Panc1 (cell line): ENCODE measurements around the gene NRDC. TPM values are rescaled to one million over a fixed set of nuclear protein-coding genes. Genes with fewer than 3 reads are reported as not detected.

ENCODE experiments used
- ATAC-seq: fragments of 200-7000 bp; cut with Tn5 transposase; 2 replicates; pipeline ENCODE4 v1.9.1; 2020; ENCODE audit warnings: mild to moderate bottlenecking, moderate library complexity
- BruUV-seq: library from RNA; stranded (reverse); fragments of 400-500 nt; replicated peaks from 2 replicates; lab custom pipeline; 2021; lab: Mats Ljungman, UMichigan
- CTCF ChIA-PET: fragments of 300-600 bp; sonication (Branson Sonifier 250); formaldehyde crosslinking; loops from one replicate; lab custom pipeline; 2022; ENCODE audit warnings: antibody characterized with exemption; lab: Charles Lee
- POLR2A ChIA-PET: fragments of 300-600 bp; sonication (Branson Sonifier 250); formaldehyde crosslinking; loops from one replicate; lab custom pipeline; 2022; ENCODE audit warnings: antibody characterized with exemption; lab: Charles Lee
- DNase-seq: peaks from one replicate; pipeline ENCODE4 v3.0.0-alpha.2; 2010; ENCODE audit warnings: low read depth, low spot score
- H3K27ac ChIP-seq: 2 replicates; pipeline ENCODE4 v1.5.1; 2011; ENCODE audit warnings: mild to moderate bottlenecking, low read length, inconsistent platforms
- H3K27me3 ChIP-seq: fragments of 200-500 bp; sonication (Bioruptor generic); 2 replicates; pipeline ENCODE4 v1.6.0; 2014; ENCODE audit warnings: low read length, inconsistent platforms; ENCODE audit not compliant: control insufficient read depth, insufficient read depth
- H3K36me3 ChIP-seq: fragments of 200-500 bp; sonication (Bioruptor generic); 2 replicates; pipeline ENCODE4 v1.5.1; 2014; ENCODE audit warnings: inconsistent platforms, mild to moderate bottlenecking, low read length, moderate library complexity; ENCODE audit not compliant: control insufficient read depth, insufficient read depth
- H3K4me1 ChIP-seq: 2 replicates; pipeline ENCODE4 v1.5.1; 2011; ENCODE audit warnings: inconsistent platforms, mild to moderate bottlenecking, low read length, moderate library complexity; ENCODE audit not compliant: control insufficient read depth, insufficient read depth
- H3K4me3 ChIP-seq, 2 experiments: 2 replicates each; pipeline ENCODE4 v1.5.1; 2011 to 2012; ENCODE audit warnings: low read depth in 2 of 2, low read length in 2 of 2, mild to moderate bottlenecking in 2 of 2, inconsistent platforms in 1 of 2, moderate library complexity in 1 of 2
- H3K9me3 ChIP-seq: fragments of 200-500 bp; sonication (Bioruptor generic); 2 replicates; pipeline ENCODE4 v1.5.1; 2014; ENCODE audit warnings: low read depth, mild to moderate bottlenecking, inconsistent platforms, low read length, moderate library complexity; ENCODE audit not compliant: control insufficient read depth, insufficient read depth
- POLR2AphosphoS5 ChIP-seq: IDR thresholded peaks from 2 replicates; pipeline ENCODE4 v1.6.1; 2012; ENCODE audit warnings: mild to moderate bottlenecking, low read depth, low read length, moderate library complexity
- SIN3A ChIP-seq: IDR thresholded peaks from 2 replicates; pipeline ENCODE4 v1.6.1; 2012; ENCODE audit warnings: low read depth, mild to moderate bottlenecking, low read length, moderate library complexity, borderline replicate concordance; ENCODE audit not compliant: insufficient read depth
- TCF7L2 ChIP-seq: IDR thresholded peaks from 2 replicates; pipeline ENCODE4 v1.6.1; 2011; ENCODE audit warnings: mild to moderate bottlenecking, low read depth, low read length, inconsistent platforms
- in situ Hi-C: cut with HindIII; loops from 2 replicates; pipeline ENCODE4 v1.10.0; 2016; ENCODE audit warnings: low sequenced_read_pairs, low pct_unique_long_range_greater_than_20kb
- intact Hi-C: fragments of 100-400 bp; cut with micrococcal nuclease; formaldehyde crosslinking; loops from one replicate; pipeline ENCODE4 v1.10.0; 2022; ENCODE audit not compliant: unreplicated experiment
- total RNA-seq: library from RNA; stranded (reverse); gene quantifications from one replicate; pipeline ENCODE4 v1.2.1, GENCODE V29; 2021; ENCODE audit not compliant: unreplicated experiment
- TF ChIP-seq, protein P1 (sequence below), 2 experiments: IDR thresholded peaks; 2 replicates each; pipeline ENCODE4 v1.6.1; 2011 to 2012; ENCODE audit warnings: low read depth in 2 of 2, control low read depth in 1 of 2, low read length in 1 of 2, mild to moderate bottlenecking in 1 of 2, moderate library complexity in 1 of 2; ENCODE audit not compliant: insufficient read depth in 1 of 2
- TF ChIP-seq, protein P2 (sequence below): fragments of 450-650 bp; IDR thresholded peaks from 2 replicates; pipeline ENCODE4 v1.5.1; 2017; ENCODE audit warnings: mild to moderate bottlenecking

The NRDC gene
- total RNA-seq, 1 experiment from 2014 or later, result 180 TPM

DNA sequence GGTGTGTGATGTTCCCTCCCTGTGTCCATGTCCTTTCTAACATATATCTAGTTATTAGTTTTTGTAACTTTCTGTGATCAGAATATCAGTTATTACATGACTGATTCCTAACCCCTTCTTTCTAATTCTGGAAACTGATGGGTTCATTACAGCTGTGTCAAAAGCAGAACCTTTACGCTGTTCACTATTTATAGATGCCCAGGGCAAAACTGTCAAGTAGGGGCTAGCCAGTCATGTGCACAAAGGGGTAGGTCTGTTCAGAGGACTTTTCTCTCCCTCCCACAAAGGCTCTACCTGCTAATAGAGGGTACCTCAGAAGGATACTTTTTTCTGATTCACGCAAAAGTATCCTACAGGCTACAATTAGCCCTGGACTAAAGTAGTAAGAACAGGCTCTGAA is 79.2 kb downstream of the NRDC start:
- CTCF ChIA-PET, result no interaction called here
- BruUV-seq, result no TSS peak
- H3K27ac ChIP-seq, result no peak overlapping the region
- POLR2A ChIA-PET, result no interaction called here
- H3K4me1 ChIP-seq, result no peaks in the 10 kb centered on the region
- peaks cover 22% of the 10 kb centered on the region for H3K36me3 ChIP-seq
- no peaks in the 10 kb centered on the region for H3K27me3 ChIP-seq
- TF ChIP-seq, protein P1, sequence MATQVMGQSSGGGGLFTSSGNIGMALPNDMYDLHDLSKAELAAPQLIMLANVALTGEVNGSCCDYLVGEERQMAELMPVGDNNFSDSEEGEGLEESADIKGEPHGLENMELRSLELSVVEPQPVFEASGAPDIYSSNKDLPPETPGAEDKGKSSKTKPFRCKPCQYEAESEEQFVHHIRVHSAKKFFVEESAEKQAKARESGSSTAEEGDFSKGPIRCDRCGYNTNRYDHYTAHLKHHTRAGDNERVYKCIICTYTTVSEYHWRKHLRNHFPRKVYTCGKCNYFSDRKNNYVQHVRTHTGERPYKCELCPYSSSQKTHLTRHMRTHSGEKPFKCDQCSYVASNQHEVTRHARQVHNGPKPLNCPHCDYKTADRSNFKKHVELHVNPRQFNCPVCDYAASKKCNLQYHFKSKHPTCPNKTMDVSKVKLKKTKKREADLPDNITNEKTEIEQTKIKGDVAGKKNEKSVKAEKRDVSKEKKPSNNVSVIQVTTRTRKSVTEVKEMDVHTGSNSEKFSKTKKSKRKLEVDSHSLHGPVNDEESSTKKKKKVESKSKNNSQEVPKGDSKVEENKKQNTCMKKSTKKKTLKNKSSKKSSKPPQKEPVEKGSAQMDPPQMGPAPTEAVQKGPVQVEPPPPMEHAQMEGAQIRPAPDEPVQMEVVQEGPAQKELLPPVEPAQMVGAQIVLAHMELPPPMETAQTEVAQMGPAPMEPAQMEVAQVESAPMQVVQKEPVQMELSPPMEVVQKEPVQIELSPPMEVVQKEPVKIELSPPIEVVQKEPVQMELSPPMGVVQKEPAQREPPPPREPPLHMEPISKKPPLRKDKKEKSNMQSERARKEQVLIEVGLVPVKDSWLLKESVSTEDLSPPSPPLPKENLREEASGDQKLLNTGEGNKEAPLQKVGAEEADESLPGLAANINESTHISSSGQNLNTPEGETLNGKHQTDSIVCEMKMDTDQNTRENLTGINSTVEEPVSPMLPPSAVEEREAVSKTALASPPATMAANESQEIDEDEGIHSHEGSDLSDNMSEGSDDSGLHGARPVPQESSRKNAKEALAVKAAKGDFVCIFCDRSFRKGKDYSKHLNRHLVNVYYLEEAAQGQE (IDR thresholded peaks at IDR 0.05; ENCODE audit: insufficient read depth in 1 of 2, low read depth in 2 of 2, low read length in 1 of 2), result no peak
- TF ChIP-seq, protein P2, sequence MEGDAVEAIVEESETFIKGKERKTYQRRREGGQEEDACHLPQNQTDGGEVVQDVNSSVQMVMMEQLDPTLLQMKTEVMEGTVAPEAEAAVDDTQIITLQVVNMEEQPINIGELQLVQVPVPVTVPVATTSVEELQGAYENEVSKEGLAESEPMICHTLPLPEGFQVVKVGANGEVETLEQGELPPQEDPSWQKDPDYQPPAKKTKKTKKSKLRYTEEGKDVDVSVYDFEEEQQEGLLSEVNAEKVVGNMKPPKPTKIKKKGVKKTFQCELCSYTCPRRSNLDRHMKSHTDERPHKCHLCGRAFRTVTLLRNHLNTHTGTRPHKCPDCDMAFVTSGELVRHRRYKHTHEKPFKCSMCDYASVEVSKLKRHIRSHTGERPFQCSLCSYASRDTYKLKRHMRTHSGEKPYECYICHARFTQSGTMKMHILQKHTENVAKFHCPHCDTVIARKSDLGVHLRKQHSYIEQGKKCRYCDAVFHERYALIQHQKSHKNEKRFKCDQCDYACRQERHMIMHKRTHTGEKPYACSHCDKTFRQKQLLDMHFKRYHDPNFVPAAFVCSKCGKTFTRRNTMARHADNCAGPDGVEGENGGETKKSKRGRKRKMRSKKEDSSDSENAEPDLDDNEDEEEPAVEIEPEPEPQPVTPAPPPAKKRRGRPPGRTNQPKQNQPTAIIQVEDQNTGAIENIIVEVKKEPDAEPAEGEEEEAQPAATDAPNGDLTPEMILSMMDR, result no peak
- TF ChIP-seq POLR2AphosphoS5 (no peak), SIN3A (no peak), TCF7L2 (no peak)
- DNase-seq, result no peak
- in situ Hi-C loops (no loop called here), intact Hi-C loops (no loop called here)
- H3K9me3 ChIP-seq, result no peaks in the 10 kb centered on the region
- H3K4me3 ChIP-seq, result no peak overlapping the region
- ATAC-seq, result no peak

DNA sequence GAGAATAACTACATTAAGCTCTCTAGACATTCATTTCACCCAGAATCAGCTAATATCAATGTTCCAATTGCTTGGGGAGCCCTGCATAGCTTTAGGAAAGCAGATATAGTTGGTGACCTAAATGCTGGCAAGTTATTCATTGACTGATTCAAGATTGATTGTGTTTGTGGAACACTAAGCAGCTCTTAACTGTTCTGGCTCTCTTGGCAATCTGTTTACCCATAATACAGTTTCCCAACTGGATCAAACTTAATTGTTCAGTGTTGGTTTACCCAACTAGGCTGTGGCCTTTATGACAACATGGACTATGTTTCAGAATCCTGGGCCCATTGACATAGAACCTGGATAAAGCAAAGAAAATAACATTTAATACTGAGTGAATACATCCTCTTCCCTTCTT is 83.7 kb downstream of the NRDC start:
- no peak overlapping the region for H3K27ac ChIP-seq
- no peak for ATAC-seq
- H3K9me3 ChIP-seq, result no peaks in the 10 kb centered on the region
- no peak for DNase-seq
- BruUV-seq, result no TSS peak
- TF ChIP-seq TCF7L2, result no peak
- TF ChIP-seq, protein P2, result no peak
- no peak for TF ChIP-seq POLR2AphosphoS5
- no peak for TF ChIP-seq SIN3A
- TF ChIP-seq, protein P1 (IDR thresholded peaks at IDR 0.05; ENCODE audit: insufficient read depth in 1 of 2, low read depth in 2 of 2, low read length in 1 of 2), result no peak
- H3K36me3 ChIP-seq, result peaks cover 26% of the 10 kb centered on the region
- in situ Hi-C loops, result no loop called here
- intact Hi-C loops, result no loop called here
- H3K4me3 ChIP-seq, result no peak overlapping the region
- H3K4me1 ChIP-seq, result 0 out of 2 replicates have a peak, but pooled peaks cover 1% of the 10 kb centered on the region
- ChIA-PET POLR2A (no interaction called here), CTCF (no interaction called here)
- no peaks in the 10 kb centered on the region for H3K27me3 ChIP-seq
